Measurements from ENCODE around the gene CAB39.

DNA sequence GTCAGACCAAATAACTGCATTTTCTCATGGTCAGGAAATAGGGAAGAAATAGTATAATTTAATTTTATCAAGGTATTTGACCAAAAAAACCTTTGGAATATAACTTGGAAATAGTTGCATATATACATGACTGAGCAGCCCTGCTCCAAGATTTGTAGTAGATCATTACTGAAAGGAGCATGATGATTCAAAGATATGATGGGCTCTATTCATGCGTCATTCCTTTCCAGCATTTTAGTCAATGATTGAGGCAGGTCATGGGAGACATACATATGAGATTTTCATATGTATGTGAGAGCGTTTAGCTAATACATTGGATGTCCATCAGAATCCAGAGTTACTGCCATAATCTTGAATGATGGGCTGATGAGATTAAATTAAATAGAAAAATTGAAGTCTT, 74.5 kb downstream of the CAB39 start:
- no peak for TF ChIP-seq POLR2A (IDR thresholded peaks at IDR 0.05)
- TF ChIP-seq, protein P1, sequence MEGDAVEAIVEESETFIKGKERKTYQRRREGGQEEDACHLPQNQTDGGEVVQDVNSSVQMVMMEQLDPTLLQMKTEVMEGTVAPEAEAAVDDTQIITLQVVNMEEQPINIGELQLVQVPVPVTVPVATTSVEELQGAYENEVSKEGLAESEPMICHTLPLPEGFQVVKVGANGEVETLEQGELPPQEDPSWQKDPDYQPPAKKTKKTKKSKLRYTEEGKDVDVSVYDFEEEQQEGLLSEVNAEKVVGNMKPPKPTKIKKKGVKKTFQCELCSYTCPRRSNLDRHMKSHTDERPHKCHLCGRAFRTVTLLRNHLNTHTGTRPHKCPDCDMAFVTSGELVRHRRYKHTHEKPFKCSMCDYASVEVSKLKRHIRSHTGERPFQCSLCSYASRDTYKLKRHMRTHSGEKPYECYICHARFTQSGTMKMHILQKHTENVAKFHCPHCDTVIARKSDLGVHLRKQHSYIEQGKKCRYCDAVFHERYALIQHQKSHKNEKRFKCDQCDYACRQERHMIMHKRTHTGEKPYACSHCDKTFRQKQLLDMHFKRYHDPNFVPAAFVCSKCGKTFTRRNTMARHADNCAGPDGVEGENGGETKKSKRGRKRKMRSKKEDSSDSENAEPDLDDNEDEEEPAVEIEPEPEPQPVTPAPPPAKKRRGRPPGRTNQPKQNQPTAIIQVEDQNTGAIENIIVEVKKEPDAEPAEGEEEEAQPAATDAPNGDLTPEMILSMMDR (IDR thresholded peaks at IDR 0.05): no peak
